Activated CD8-positive, alpha-beta memory T cell treated with anti-CD3 and anti-CD28 coated beads, Interleukin-2, amount 10 ng/mL, durations not matched to agents 7 days and 5 days (primary cell): ENCODE results near the gene BUB3. TPM values are rescaled to one million over a fixed set of nuclear protein-coding genes. Genes with fewer than 3 reads are reported as not detected.

Experiments used
- ATAC-seq: fragments of 150-1000 bp; cut with Tn5 transposase; one replicate; pipeline ENCODE4 v1.10.0; 2021; ENCODE audit warnings: moderate library complexity
- CTCF ChIA-PET: fragments of 350-600 bp; sonication (Branson Sonifier 250); formaldehyde crosslinking; loops from one replicate; lab custom pipeline; 2021; ENCODE audit warnings: antibody characterized with exemption; lab: Charles Lee
- DNase-seq: peaks from one replicate; pipeline ENCODE4 v3.0.0-alpha.2; 2020
- H3K27ac Mint-ChIP-seq: one replicate; pipeline ENCODE4 v1.8.0; 2021; ENCODE audit warnings: mild to moderate bottlenecking, mixed read lengths
- H3K27me3 Mint-ChIP-seq: one replicate; pipeline ENCODE4 v1.8.0; 2021; ENCODE audit warnings: mixed read lengths
- H3K36me3 Mint-ChIP-seq: one replicate; pipeline ENCODE4 v1.8.0; 2021; ENCODE audit warnings: mild to moderate bottlenecking, mixed read lengths
- H3K4me1 Mint-ChIP-seq: one replicate; pipeline ENCODE4 v1.8.0; 2021; ENCODE audit warnings: mixed read lengths
- H3K4me3 Mint-ChIP-seq: one replicate; pipeline ENCODE4 v1.8.0; 2021; ENCODE audit warnings: mild to moderate bottlenecking, moderate library complexity, mixed read lengths
- H3K9me3 Mint-ChIP-seq: one replicate; pipeline ENCODE4 v1.8.0; 2022; ENCODE audit warnings: low read depth, mixed read lengths
- total RNA-seq, 2 experiments: library from RNA; stranded (reverse); gene quantifications; one replicate each; pipeline ENCODE4 v1.2.3, GENCODE V29; 2021

BUB3 gene
- total RNA-seq, 2 experiments from 2014 or later, result 282 to 319 TPM

DNA sequence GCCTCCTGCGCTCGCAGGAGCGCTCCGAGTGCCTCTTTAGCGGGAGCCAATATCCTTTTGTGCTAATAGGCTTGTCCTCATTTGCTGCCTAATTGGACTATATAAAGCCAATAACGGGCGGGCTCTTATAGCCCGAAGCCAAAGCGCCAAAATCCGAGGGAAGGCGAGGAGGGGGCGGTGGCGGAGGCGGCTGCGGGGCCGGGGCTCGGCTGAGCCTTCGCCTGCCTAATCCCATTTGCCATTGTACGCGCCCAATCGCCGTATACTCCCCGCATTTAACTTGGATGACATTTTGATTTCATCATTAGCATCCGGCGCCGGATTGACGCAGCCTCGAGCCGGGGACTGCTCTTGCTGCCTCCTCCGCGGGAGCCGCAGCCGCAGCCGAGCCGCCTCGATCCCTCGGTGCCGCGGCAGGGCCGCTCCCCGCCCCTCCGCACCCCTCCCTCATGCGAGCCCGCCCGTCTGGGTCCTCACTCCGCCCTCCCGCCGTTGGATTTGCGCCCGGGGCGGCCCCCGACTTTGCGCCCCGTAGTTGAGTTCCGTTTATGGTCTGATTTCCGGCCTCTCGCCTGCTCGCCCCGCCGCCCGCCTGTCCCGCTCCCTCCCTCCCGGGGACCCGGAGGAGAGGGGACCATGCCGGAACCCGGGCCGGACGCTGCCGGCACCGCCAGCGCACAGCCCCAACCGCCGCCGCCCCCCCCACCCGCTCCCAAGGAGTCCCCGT is 18.6 kb upstream of the BUB3 start, which contains the start of gene HMX3:
Gene HMX3, plus strand, starts transcription at position 556 of the 727 bp plus-strand sequence. Its CDS starts 81 bp downstream, at position 637.
- H3K36me3 Mint-ChIP-seq, result peaks cover 5% of the 10 kb centered on the region
- H3K27ac Mint-ChIP-seq, result peak within 1 kb of the TSS; percentile 82
- peak; percentile 54 for DNase-seq

DNA sequence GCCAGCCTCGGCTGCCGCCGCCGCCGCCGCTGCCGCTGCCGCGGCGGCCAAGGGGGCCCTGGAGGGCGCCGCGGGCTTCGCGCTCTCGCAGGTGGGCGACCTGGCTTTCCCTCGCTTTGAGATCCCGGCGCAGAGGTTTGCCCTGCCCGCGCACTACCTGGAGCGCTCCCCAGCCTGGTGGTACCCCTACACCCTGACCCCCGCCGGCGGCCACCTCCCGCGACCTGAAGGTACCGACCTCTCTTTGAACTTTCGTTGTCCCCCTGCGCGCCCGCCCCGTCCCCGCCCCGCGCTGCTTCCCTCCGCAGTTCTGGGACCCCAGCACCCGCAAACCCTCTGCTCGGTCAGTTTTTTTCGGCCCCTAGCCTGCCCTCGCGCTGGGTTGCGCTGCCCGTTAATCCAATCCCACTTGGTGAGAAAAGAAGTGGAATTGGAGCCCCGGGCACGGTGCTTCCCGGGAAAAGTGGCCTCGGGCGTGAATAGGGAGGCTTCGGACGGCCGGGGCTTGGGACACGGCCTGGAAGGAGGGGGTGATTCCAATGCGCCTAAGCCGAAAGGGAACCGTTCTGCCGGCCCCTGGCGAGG is 17.9 kb upstream of the BUB3 start:
- Mint-ChIP-seq H3K4me1 (peaks cover 35% of the 10 kb centered on the region), H3K36me3 (peaks cover 5% of the 10 kb centered on the region), H3K9me3 (no peaks in the 10 kb centered on the region), H3K4me3 (no peak overlapping the region), H3K27ac (peak overlapping the region; percentile 43), H3K27me3 (peaks cover 90% of the 10 kb centered on the region)
- CTCF ChIA-PET, result interaction anchor here (5.2 kb wide), 1 partner anchor 14 kb away, joined by 26 read pairs; no protein-coding TSS in a partner anchor
- DNase-seq (no peak), ATAC-seq (no peak)

More for the DNA sequence above, 18.6 kb upstream of the BUB3 start, which contains the start of gene HMX3:
- H3K4me1 Mint-ChIP-seq, result peaks cover 35% of the 10 kb centered on the region
- H3K4me3 Mint-ChIP-seq, result peak within 1 kb of the TSS; percentile 51
- ATAC-seq, result peak; percentile 49
- no peaks in the 10 kb centered on the region for H3K9me3 Mint-ChIP-seq
- CTCF ChIA-PET, result no interaction called here
- peaks cover 90% of the 10 kb centered on the region for H3K27me3 Mint-ChIP-seq

DNA sequence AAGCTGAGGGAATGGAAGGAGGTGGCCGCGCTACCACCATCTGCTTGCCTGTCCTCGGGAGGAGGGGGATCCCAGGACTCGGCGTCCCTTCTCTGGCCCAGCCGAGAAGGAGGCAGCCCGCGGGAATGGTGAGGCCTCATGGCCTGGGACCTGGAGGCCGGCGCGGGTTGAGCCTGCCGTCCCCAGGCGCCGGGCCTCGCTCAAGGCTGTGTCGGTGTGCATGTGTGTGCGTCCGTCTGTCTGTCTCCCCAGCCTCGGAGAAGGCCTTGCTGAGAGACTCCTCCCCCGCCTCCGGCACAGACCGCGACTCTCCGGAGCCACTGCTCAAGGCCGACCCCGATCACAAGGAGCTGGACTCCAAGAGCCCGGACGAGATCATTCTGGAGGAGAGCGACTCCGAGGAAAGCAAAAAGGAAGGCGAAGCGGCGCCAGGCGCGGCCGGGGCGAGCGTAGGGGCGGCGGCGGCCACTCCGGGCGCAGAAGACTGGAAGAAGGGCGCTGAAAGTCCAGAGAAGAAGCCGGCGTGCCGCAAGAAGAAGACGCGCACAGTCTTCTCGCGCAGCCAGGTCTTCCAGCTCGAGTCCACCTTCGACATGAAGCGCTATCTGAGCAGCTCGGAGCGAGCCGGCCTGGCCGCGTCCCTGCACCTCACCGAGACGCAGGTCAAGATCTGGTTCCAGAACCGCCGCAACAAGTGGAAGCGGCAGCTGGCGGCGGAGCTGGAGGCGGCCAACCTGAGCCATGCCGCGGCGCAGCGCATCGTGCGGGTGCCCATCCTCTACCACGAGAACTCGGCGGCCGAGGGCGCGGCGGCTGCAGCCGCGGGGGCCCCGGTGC is 17.2 kb upstream of the BUB3 start:
- H3K27me3 Mint-ChIP-seq, result peaks cover 91% of the 10 kb centered on the region
- H3K27ac Mint-ChIP-seq, result peak overlapping the region; percentile 82
- CTCF ChIA-PET, result interaction anchor here (5.2 kb wide), 1 partner anchor 13 kb away, joined by 26 read pairs; no protein-coding TSS in a partner anchor
- H3K9me3 Mint-ChIP-seq, result no peaks in the 10 kb centered on the region
- DNase-seq (no peak), ATAC-seq (no peak)
- H3K4me3 Mint-ChIP-seq, result peak overlapping the region; percentile 51
- H3K36me3 Mint-ChIP-seq, result peaks cover 5% of the 10 kb centered on the region
- peaks cover 35% of the 10 kb centered on the region for H3K4me1 Mint-ChIP-seq

DNA sequence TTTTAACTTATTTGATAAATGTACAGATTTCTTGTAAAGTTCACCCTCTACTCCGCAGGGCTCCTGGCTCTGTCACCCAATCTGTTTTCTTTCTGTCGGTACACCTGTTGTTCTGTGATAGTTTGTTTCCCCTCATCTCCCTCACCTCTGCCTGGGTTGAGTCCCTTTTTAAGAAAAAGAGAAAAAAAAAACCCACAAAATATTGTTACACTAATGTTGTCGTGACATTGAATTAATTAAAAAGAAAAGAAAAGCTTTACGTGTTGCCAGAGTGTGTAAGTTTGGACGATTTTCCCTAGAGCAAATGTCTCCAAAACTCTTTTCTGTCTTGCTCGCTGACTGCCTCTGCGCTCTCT is 15.1 kb upstream of the BUB3 start:
- Mint-ChIP-seq H3K9me3 (no peaks in the 10 kb centered on the region), H3K36me3 (peaks cover 4% of the 10 kb centered on the region), H3K27me3 (peaks cover 89% of the 10 kb centered on the region), H3K27ac (peak overlapping the region; percentile 9), H3K4me1 (peaks cover 20% of the 10 kb centered on the region), H3K4me3 (no peak overlapping the region)
- DNase-seq, result no peak
- no peak for ATAC-seq
- CTCF ChIA-PET, result interaction anchor here (1.0 to 5.2 kb wide), 3 partner anchors 11 to 102 kb away, joined by 3 to 26 read pairs (median 3); partner anchors contain the start of gene BUB3

- CTCF ChIA-PET, result interaction anchor here (1.0 to 5.2 kb wide), 2 partner anchors 11 to 102 kb away, joined by 3 to 26 read pairs; no protein-coding TSS in a partner anchor
- no peak overlapping the region for H3K4me3 Mint-ChIP-seq
- H3K4me1 Mint-ChIP-seq, result peaks cover 16% of the 10 kb centered on the region
These were observed 14.6 kb upstream of the BUB3 start for GRCh38 chr10:123139521-123140163.

DNA sequence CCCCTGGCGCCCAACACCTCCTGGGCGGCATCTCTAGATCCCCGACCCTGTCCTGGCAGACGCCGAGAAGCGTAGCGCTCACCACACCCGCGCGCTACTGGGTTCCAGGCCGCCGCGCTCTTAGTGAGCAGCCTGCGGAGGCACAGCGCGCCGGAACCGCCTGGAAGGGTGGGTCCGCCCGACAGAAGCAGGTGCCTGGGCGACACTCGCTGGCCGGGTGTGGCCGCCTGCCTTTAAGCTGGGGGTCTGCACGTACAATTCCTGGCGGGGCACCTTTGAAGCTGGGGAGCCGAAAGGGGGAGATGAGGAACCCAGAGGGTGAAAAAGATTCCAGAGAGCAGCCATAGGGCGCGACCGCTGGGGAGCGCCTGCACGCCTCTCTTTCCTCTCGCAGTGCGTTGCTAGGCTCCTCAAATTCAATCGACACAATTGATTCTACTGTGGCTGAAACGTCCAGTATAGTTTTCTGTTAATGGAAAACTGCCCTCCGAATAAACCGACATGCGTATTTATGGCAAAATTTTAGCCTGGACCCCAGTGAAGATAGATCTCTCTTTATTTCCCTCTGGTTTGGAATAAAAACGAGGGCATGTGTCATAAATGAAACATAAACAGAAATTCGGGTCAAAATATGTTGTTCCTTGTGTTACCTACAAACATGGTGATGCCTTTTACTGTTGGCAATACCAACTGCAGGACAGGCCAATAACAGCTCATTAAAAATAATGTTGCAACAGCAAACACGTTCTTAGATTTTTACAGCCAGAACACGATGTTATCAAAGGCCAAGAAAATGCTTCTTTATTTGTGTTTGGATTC is 13.8 kb upstream of the BUB3 start:
- H3K4me1 Mint-ChIP-seq, result peaks cover 19% of the 10 kb centered on the region
- DNase-seq (no peak), ATAC-seq (no peak)
- peaks cover 4% of the 10 kb centered on the region for H3K36me3 Mint-ChIP-seq
- no peaks in the 10 kb centered on the region for H3K9me3 Mint-ChIP-seq
- H3K27ac Mint-ChIP-seq, result no peak overlapping the region
- peaks cover 92% of the 10 kb centered on the region for H3K27me3 Mint-ChIP-seq
- CTCF ChIA-PET, result interaction anchor here (1.0 to 5.2 kb wide), 2 partner anchors 10 to 101 kb away, joined by 3 to 26 read pairs; no protein-coding TSS in a partner anchor
- no peak overlapping the region for H3K4me3 Mint-ChIP-seq

More at GRCh38 chr10:123139521-123140163, 14.6 kb upstream of the BUB3 start:
- ATAC-seq (no peak), DNase-seq (no peak)
- peaks cover 89% of the 10 kb centered on the region for H3K27me3 Mint-ChIP-seq
- H3K9me3 Mint-ChIP-seq, result no peaks in the 10 kb centered on the region
- peak overlapping the region; percentile 54 for H3K27ac Mint-ChIP-seq
- peaks cover 4% of the 10 kb centered on the region for H3K36me3 Mint-ChIP-seq

DNA sequence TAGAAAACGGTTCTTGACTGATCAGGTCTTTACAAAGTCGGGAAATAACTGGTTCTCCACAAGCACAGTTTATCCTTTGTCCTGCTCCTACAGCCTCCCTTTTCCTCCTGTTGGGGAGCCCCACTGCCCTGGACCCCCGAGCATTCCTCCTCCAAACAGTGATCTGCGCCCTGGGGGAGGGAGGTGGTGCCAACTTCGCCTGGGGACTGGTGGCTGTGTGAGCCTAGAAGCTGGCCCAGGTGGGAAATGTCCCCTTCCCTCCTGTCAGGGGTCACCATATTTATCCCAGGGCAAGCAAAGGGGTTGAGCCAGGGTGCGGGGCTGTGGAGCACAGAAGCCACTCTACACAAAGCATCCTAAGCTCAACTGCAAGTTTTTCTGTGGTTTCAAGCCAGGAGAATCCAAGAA is 13.2 kb upstream of the BUB3 start:
- H3K36me3 Mint-ChIP-seq, result peaks cover 4% of the 10 kb centered on the region
- peaks cover 93% of the 10 kb centered on the region for H3K27me3 Mint-ChIP-seq
- DNase-seq (no peak), ATAC-seq (no peak)
- H3K9me3 Mint-ChIP-seq, result no peaks in the 10 kb centered on the region
- no peak overlapping the region for H3K27ac Mint-ChIP-seq
- CTCF ChIA-PET, result interaction anchor here (0.8 to 5.2 kb wide), 2 partner anchors 9 to 96 kb away, joined by 3 to 26 read pairs; no protein-coding TSS in a partner anchor
- H3K4me3 Mint-ChIP-seq, result no peak overlapping the region
- peaks cover 22% of the 10 kb centered on the region for H3K4me1 Mint-ChIP-seq

- DNase-seq (no peak), ATAC-seq (no peak)
- Mint-ChIP-seq H3K4me3 (no peak overlapping the region), H3K27ac (no peak overlapping the region), H3K27me3 (peaks cover 92% of the 10 kb centered on the region), H3K36me3 (peaks cover 3% of the 10 kb centered on the region), H3K9me3 (no peaks in the 10 kb centered on the region), H3K4me1 (peaks cover 24% of the 10 kb centered on the region)
- CTCF ChIA-PET, result interaction anchor here (0.8 to 5.2 kb wide), 2 partner anchors 8 to 98 kb away, joined by 3 to 26 read pairs; no protein-coding TSS in a partner anchor
These were observed 12.2 kb upstream of the BUB3 start for GRCh38 chr10:123141791-123142700.

- Mint-ChIP-seq H3K9me3 (no peaks in the 10 kb centered on the region), H3K36me3 (peaks cover 3% of the 10 kb centered on the region), H3K27ac (no peak overlapping the region), H3K27me3 (peaks cover 92% of the 10 kb centered on the region), H3K4me1 (peaks cover 24% of the 10 kb centered on the region), H3K4me3 (no peak overlapping the region)
- DNase-seq, result no peak
- CTCF ChIA-PET, result no interaction called here
- ATAC-seq, result no peak
These were observed 11.5 kb upstream of the BUB3 start for GRCh38 chr10:123142701-123143161.

DNA sequence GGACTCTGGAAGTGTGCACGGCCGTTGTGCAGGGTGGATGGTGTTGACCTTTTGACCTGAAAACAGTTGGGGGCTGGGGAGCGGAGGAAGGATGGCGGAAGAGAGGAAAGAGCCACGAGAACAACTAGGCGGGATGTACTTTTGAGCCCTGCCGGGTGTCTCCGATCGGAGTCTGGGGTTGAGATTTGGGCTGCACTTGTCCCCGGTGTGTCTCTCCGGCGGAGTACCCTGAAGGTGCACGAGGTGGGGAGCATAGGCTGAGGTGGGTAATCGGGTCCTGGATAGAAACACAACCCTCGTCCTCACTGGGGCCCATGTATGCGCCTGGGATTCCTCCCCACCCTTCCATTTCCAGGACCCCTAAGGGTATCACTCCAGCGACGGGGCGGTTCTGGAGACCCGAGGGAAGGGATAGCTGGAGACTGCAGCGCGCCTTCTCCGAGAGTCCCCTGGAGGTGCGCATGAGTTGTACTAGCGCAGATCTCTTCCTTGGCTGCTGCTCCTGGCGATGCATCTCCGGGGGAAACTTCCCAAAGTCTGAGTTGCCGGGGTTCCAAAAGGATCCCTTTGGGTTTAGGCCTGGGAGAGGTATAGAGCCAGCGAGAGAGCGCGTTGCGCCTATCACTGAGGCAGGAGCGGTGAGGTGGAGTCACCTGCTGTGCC is 10.9 kb upstream of the BUB3 start:
- Mint-ChIP-seq H3K4me3 (no peak overlapping the region), H3K4me1 (peaks cover 24% of the 10 kb centered on the region), H3K9me3 (no peaks in the 10 kb centered on the region), H3K27me3 (peaks cover 89% of the 10 kb centered on the region), H3K36me3 (peaks cover 3% of the 10 kb centered on the region), H3K27ac (no peak overlapping the region)
- DNase-seq (no peak), ATAC-seq (no peak)
- CTCF ChIA-PET, result interaction anchor here (1.3 to 3.7 kb wide), 2 partner anchors 10 to 11 kb away, joined by 5 to 20 read pairs; partner anchors contain the start of gene BUB3

GRCh38 chr10:123143825-123144168 is 10.4 kb upstream of the BUB3 start:
- Mint-ChIP-seq H3K36me3 (peaks cover 2% of the 10 kb centered on the region), H3K4me1 (peaks cover 23% of the 10 kb centered on the region)
- ATAC-seq, result no peak

More at GRCh38 chr10:123143825-123144168, 10.4 kb upstream of the BUB3 start:
- Mint-ChIP-seq H3K27ac (no peak overlapping the region), H3K9me3 (no peaks in the 10 kb centered on the region), H3K4me3 (no peak overlapping the region), H3K27me3 (peaks cover 86% of the 10 kb centered on the region)
- CTCF ChIA-PET, result interaction anchor here (1.3 to 3.7 kb wide), 2 partner anchors 10 to 11 kb away, joined by 5 to 20 read pairs; partner anchors contain the start of gene BUB3
- DNase-seq, result no peak
